HG02840 (cell line): ENCODE data around the gene NCR1.
"Not testable (repeated sequence)": the region's sequence is repeated elsewhere in the genome, so short reads cannot be mapped to it uniquely, and the experiment has no call there.

ENCODE experiments used
- ATAC-seq: cut with Tn5 transposase; IDR thresholded peaks from one replicate; pipeline ENCODE4 v1.9.1; 2021; ENCODE audit warnings: mild to moderate bottlenecking, moderate library complexity, moderate number of reproducible peaks; ENCODE audit not compliant: unreplicated experiment, low FRiP score

NCR1 gene, protein sequence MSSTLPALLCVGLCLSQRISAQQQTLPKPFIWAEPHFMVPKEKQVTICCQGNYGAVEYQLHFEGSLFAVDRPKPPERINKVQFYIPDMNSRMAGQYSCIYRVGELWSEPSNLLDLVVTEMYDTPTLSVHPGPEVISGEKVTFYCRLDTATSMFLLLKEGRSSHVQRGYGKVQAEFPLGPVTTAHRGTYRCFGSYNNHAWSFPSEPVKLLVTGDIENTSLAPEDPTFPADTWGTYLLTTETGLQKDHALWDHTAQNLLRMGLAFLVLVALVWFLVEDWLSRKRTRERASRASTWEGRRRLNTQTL

DNA sequence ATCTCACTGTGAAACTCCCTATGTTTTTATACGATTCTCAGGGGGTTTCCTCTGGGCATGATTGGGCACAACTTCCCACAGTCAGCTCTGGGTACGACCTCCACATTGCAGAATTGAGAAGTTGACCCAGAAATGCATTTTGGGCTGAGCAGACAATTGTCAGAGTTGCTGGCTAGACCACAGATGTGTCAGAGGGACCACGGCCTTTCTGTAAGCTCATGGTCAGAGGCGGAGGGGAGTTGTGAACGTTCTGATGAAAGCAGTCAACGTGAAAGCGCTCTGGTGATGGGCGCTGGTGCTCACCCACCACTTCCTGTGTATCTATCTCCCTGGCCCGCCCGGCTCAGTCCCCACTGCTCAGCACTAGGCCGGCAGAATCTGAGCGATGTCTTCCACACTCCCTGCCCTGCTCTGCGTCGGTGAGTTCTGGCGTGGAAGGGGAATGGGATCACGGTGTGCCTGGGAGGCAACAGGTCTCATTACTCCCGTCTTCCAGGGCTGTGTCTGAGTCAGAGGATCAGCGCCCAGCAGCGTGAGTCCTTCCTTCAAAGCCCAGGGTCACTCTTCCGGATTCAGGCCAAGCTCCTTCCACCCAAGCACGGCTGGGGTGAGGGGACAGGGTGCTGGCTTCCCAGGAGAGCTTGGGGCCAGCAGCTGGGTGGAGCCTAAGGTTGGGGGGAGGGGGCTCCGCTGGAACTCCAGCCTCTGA lies at the start of gene NCR1:
NCR1 (plus strand) TSS at position 346 of the 709 bp plus-strand sequence; CDS start at position 386, 40 bp downstream.
- ATAC-seq, result no peak

DNA sequence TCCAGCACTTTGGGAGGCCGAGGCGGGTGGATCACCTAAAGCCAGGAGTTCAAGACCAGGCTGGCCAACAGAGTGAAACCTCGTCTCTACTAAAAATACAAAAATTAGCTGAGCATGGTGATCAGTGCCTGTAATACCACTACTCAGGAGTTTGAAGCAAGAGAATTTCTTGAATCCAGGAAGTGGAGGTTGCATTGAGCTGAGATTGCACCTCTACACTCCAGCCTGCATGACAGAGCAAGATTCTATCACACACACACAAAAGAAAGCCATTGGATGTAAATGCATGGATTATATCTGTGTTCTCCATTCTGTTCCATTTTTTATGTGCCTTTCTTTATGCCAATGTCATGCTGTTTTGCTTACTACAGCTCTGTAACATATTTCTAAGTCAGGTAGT lies 47.5 kb upstream of the NCR1 start:
- not testable (repeated sequence) for ATAC-seq

DNA sequence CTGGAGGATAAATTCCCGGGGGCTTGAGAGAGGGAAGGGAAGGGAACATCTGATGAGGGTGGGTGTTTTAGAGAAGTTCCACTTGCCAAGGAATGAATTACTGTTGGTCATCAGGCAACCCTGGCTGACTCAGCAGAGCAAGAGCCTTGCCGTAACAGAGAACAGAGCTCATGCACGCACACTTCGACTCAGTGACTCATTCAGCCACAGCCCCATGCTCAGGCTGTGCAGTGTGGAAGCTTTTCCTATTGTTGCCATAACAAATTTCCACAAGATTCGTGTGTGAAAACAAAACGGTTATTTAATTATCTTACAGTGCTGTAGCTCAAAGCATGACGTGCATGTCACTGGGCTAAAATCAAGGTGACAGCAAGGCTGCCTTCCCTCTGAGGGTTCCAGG lies 46.5 kb upstream of the NCR1 start:
- not testable (repeated sequence) for ATAC-seq

DNA sequence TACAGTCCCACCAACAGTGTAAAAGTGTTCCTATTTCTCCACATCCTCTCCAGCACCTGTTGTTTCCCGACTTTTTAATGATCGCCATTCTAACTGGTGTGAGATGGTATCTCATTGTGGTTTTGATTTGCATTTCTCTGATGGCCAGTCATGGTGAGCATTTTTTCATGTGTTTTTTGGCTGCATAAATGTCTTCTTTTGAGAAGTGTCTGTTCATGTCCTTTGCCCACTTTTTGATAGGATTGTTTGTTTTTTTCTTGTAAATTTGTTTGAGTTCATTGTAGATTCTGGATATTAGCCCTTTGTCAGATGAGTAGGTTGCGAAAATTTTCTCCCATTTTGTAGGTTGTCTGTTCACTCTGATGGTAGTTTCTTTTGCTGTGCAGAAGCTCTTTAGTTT lies 42.5 kb upstream of the NCR1 start:
- ATAC-seq, result not testable (repeated sequence)

DNA sequence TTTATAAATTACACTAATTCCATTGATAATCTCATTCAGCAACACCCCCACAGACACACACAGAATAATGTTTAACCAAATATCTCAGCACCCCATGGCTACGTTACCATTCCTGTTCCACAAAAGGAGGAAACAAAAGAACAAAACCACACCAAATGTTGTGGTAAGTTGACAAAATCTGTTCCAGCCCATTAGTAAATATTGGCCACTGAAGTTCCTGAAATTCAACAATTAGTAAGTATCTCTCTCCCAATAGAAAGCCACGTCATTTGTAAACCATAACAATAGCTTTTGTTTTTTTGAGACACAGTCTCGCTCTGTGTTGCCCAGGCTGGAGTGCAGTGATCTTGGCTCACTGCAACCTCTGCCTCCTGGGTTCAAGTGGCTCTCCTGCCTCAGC lies 34.3 kb upstream of the NCR1 start:
- ATAC-seq, result no peak

DNA sequence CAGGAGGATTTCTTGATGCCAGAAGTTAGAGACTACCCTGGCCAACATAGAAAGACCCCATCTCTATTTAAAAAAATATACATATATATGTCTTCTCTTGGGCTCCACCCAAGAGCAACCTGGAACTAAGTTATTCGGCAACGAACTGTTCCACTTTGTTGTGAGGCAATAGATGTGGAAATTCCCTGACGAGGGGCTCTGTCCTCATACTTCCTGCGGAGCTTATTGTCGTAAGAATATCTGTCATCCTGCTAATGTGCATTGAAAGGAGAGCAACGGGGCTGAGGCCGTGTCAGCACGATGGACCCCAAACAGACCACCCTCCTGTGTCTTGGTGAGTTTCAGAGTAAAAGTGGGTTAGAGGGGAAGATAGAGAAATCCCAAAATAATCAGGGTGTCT lies 32.0 kb upstream of the NCR1 start, which contains the start of gene FCAR:
FCAR (plus strand) TSS at position 246 of the 400 bp plus-strand sequence; CDS start at position 301, 55 bp downstream.
- ATAC-seq, result no peak

DNA sequence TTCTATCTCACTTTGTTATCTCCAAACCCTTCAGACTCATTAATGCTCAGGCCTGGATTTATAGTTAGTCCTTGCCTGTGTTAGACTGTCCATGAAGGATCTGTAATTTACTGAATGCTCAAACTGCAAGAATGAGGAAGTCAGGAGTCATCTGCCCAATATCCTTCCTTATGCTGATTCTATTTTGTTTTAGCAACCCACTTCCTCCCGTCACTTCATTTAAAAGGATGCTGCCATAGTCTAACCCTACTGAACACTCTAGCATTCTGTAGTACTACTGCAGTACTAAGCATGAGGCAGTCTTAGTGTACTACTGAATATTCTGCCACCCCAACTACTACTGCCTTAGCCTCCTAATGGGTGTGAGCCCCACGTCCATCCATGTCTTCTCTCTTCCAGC lies 30.4 kb upstream of the NCR1 start:
- no peak for ATAC-seq

DNA sequence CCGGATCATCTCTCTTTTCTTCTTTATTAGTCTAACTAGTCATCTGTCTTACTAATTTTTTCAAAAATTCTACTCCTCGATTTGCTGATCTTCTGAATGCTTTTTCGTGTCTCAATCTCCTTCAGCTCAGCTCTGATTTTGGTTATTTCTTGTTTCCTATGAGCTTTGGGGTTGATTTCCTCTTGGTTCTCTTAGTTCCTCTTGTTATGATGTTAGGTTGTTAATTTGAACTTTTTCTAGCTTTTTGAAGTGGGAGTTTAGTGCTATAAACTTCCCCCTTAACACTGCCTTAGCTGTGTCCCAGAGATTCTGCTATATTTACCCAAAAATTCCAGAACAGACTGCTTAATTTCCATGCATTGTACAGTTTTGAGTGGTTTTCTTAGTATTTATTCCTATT lies 28.5 kb upstream of the NCR1 start:
- no peak for ATAC-seq

DNA sequence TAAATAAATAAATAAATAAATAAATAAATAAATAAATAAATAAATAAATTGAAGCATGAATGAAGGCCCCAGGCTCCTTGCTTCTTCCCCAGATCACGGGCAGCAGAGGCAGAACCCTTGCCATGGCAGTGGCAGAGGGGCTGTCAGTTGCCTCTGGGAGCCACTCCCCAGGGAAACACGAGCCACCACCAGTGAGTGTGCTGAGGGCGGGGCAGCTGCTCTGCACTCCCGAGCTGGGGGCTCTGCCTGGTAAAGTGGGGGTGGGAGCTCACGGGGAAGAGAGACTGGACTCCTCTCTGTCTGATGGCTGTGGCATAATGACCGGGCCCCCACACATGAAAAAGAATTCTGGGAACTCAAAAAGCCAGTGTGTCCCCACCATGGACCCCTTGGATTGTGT lies 24.1 kb upstream of the NCR1 start:
- ATAC-seq, result no peak

DNA sequence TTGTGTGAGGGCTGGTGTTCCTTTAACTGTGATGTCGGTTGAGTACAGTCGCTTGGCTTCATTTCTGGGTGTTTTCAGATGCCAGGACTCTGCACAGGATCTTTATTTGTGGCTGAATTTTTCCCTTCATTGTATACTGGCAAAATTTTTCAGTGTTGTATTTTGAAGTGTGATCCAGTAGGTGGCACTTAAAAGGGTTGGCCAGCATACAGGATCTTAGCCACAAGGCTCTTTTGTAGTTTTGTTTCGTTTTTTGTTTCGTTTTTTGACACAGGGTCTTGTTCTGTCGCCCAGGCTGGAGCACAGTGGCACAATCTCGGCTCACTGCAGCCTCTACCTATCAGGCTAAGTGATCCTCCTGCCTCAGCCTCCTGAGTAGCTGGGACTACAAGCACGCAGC lies 23.2 kb upstream of the NCR1 start:
- no peak for ATAC-seq

DNA sequence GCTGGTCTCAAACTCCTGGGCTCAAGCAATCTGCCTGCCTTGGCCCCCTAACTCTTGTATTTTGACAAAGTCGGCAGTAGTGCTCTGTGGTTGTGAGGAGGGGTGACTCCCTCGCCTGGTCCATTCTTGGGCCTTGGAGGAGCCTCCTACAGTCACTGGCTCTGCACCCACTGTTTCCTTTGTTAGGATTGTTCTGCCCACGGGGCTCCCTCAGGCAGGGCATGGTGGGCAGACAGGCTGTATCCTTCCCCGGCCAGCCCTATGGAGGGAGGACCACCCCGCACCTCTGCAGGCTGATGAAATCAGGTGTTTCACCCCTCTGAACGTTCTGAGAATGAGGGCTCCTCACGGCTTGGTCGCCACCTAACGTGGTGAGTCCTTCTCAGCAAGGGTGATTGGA lies 22.7 kb upstream of the NCR1 start:
- ATAC-seq, result no peak

DNA sequence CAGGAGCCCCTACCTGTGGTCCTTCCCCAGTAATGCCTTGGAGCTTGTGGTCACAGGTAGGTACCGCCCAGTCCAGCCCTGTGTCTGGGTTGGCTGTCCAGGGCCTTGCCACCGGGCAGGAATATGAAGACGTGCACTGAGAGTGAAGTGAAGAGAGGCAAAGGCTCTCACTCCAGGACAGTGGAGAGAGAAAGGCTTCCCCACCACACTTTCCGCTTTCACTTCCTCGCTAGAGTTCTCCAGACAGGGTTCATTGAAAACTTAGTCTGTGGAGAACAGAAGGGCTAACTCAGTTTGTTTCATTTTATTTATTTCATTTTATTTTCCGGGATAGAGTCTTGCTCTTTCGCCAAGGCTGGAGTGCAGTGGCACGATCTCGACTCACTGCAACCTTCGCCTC lies 17.7 kb upstream of the NCR1 start:
- no peak for ATAC-seq

DNA sequence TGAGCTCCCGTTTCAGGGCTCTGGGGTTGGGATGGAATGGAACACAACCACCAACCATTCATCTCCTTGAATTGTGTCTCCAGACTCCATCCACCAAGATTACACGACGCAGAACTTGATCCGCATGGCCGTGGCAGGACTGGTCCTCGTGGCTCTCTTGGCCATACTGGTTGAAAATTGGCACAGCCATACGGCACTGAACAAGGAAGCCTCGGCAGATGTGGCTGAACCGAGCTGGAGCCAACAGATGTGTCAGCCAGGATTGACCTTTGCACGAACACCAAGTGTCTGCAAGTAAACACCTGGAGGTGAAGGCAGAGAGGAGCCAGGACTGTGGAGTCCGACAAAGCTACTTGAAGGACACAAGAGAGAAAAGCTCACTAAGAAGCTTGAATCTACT lies 16.4 kb upstream of the NCR1 start:
- no peak for ATAC-seq

DNA sequence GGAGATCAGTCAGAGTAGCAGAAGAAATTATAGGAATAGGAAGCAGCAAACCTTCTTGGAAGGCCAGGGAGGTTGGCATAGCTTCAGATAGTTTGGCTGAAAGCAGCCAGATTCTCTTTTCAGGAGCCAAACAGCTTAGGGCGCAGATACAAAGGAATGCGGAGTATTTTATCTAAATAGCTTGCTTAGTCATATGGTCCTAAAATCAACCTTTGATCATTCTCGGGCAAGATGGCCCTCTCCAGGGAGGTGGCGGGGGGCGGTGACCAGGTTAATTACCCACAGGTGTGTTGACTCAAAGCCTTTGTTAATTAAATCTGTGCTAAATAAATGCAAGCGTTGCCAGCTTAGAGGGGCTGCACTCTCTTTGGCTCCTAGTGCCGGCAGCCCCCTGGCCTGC lies 12.5 kb upstream of the NCR1 start:
- no peak for ATAC-seq

DNA sequence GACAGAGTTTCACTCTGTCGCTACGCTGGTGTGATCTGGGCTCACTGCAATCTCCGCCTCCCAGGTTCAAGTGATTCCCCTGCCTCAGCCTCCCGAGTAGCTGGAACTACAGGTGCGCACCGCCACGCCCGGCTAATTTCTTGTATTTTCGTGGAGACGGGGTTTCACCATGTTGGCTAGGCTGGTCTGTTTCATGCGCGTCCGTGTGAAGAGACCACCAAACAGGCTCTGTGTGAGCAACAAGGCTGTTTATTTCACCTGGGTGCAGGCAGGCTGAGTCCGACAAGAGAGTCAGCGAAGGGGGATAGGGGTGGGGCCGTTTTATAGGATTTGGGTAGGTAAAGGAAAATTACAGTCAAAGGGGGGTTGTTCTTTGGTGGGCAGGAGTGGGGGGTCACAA lies 11.8 kb upstream of the NCR1 start:
- not testable (repeated sequence) for ATAC-seq

DNA sequence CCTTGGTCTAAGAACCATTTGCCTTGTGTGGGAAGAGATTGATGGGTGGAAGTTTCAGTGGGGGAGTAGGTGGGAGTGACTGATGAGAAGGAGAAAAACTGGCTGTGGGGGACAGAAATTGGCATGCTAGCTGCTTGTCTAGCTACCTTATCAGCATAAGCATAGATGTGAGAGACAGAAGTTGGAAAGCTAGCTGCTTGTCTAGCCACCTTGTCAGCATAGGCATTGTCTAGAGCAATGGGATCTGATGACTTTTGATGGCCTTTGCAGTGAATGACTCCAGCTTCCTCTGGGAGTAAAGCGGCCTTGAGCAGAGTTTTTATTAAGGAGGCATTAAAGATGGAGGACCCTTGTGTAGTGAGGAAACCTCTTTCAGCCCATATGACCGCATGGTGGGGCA lies 9.9 kb upstream of the NCR1 start:
- no peak for ATAC-seq

DNA sequence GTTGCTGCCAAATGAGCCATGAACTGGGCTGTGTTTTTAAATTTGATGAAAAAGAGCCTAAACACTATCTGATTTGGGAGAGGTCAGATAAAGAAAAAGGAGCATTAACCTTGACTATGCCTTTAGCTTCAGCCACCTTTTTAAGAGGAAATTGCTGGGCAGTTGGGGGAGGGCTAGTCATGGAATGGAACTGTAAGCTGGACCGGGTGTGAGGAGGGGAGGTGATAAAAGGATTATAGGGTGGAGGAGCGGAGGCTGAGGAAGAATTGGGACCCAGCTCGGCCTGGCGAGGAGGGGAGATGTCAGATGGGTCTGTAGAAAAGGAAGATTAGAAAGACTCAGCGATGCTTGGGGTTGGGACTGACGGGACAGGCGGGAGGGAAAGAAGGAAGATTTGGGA lies 7.3 kb upstream of the NCR1 start:
- ATAC-seq, result not testable (repeated sequence)

DNA sequence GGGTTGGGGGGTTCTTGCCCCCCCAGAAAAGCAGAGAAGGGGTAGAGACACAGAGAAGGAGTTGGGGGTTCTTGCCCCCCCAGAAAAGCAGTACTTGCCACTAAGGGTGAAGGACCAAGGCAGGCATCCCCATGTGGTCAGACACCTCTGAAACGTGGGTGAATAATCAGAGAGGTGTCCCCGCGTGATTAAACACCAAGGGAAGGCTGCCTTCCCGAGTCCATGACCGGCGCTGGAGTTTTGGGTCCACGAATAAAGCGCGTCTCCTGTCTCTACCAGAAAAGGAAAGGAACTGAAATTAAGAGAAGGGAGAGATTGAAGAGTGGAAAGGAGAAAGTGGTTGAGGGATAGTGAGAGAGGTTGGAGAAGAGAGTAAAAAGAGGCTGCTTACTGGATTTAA lies 6.3 kb upstream of the NCR1 start:
- not testable (repeated sequence) for ATAC-seq

DNA sequence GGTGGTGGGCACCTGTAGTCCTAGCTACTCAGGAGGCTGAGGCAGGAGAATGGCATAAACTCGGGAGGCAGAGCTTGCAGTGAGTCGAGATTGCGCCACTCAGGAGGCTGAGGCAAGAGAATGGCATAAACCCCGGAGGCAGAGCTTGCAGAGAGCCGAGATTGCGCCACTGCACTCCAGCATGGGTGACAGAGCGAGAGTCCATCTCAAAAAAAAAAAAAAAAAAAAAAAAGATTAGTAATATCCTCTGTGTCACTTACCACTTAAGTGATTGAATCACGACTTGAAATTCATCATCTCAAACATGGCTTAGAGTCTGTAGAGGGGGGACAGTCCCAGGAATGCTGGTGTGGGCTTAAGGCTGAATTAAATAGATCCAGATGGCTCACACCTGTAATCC lies 4.8 kb upstream of the NCR1 start:
- ATAC-seq, result not testable (repeated sequence)

DNA sequence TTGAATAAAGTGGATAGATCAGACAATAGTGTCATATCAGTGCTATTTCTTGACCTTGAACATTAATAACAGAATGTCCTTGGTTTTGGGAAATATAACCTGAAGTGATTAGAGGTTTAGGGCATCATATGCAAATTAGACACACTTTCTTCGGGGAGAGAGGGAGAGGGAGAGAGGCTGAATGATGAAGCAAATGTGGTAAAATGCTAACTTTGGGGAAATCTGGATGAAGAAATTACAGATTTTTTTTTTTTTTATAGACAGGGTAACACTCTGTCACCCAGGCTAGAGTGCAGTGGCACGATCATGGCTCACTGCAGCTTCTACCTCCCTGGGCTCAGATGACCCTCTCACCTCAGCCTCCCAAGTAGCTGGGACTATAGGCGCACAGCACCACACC lies 3.9 kb upstream of the NCR1 start:
- ATAC-seq, result no peak

DNA sequence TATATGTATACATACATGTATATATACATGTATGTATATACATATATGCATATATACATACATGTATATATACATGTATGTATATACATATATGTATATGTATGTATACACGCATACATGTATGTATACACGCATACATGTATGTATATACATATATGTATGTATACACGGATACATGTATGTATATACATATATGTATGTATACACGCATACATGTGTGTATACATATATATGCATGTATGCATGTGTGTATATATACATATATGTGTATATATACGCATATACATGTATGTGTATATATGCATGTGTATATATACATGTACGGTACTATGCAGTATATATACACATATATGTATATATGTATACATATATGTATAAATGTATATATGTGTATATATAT lies 2.6 kb upstream of the NCR1 start:
- no peak for ATAC-seq

DNA sequence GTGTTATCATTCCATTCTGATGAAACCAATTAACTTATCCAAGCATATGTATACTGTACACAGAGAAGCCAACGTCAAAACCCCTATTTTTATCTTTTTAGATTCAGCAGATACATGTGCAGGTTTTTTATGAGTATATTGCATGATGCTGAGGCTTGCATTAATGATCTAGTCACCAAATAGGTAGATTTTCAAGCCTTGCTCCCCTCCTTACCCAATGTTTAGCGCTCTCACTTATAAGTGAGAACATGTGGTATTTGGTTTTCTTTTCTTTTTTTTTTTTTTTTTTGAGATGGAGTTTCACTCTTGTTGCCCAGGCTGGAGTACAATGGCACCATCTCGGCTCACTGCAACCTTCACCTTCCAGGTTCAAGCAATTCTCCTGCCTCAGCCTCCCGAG lies 1.7 kb upstream of the NCR1 start:
- not testable (repeated sequence) for ATAC-seq
